ENCODE measurements around the gene GADD45A.

GRCh38 chr1:67732750-67733151, 47.8 kb downstream of the GADD45A start:
- TF ChIP-seq CTCF (IDR thresholded peaks at IDR 0.05 in 4 of 5, conservative IDR thresholded peaks at IDR 0.05 in 1 of 5) (no peak), POLR2A (IDR thresholded peaks at IDR 0.05) (no peak)
